IMR-90 (cell line): Measurements from ENCODE around the gene CYSRT1. TPM values are rescaled to one million over a fixed set of nuclear protein-coding genes. Genes with fewer than 3 reads are reported as not detected.

Source experiments
- ATAC-seq: fragments of 200-7000 bp; cut with Tn5 transposase; 2 replicates; pipeline ENCODE4 v1.9.1; 2020; ENCODE audit warnings: low read depth, mild to moderate bottlenecking, moderate library complexity
- BruUV-seq: library from RNA; stranded (reverse); fragments of 400-500 nt; replicated peaks from 2 replicates; lab custom pipeline; 2021; lab: Mats Ljungman, UMichigan
- CTCF ChIA-PET: fragments of 300-600 bp; formaldehyde crosslinking; extraction: SDS; loops from one replicate; lab custom pipeline; 2021; ENCODE audit warnings: antibody characterized with exemption; lab: Yijun Ruan, JAX
- POLR2A ChIA-PET: fragments of 300-600 bp; sonication (Branson Sonifier 250); formaldehyde crosslinking; loops from one replicate; lab custom pipeline; 2022; ENCODE audit warnings: antibody characterized with exemption; ENCODE audit not compliant: unreplicated experiment; lab: Charles Lee
- DNase-seq: peaks from one replicate; pipeline ENCODE4 v3.0.0; 2013
- H2AFZ ChIP-seq: replicated peaks from 2 replicates; pipeline ENCODE3; 2013; ENCODE audit warnings: low read length, mild to moderate bottlenecking; ENCODE audit not compliant: poor library complexity
- H2AK5ac ChIP-seq: 2 replicates; pipeline ENCODE4 v1.6.1; 2013; ENCODE audit warnings: low read depth, low read length, inconsistent platforms
- H2AK9ac ChIP-seq: replicated peaks from 2 replicates; pipeline ENCODE3; 2013; ENCODE audit warnings: mild to moderate bottlenecking, low read depth, low read length, moderate library complexity; ENCODE audit not compliant: poor library complexity
- H2BK120ac ChIP-seq: 2 replicates; pipeline ENCODE4 v1.6.1; 2013; ENCODE audit warnings: low read depth, low read length, inconsistent platforms
- H2BK15ac ChIP-seq: 3 replicates; pipeline ENCODE4 v1.6.1; 2013; ENCODE audit warnings: low read depth, low read length, inconsistent platforms
- H2BK20ac ChIP-seq: 2 replicates; pipeline ENCODE4 v1.6.1; 2013; ENCODE audit warnings: low read depth, mild to moderate bottlenecking, inconsistent platforms, low read length, moderate library complexity
- H2BK5ac ChIP-seq: 2 replicates; pipeline ENCODE4 v1.6.1; 2013; ENCODE audit warnings: mild to moderate bottlenecking, low read depth, low read length, inconsistent platforms; ENCODE audit not compliant: poor library complexity, severe bottlenecking
- H3K14ac ChIP-seq: replicated peaks from 2 replicates; pipeline ENCODE4 v1.6.1; 2013; ENCODE audit warnings: low read depth, low read length, inconsistent platforms
- H3K18ac ChIP-seq: 2 replicates; pipeline ENCODE4 v1.6.1; 2013; ENCODE audit warnings: low read depth, low read length, control low read depth
- H3K23ac ChIP-seq: 2 replicates; pipeline ENCODE4 v1.6.1; 2013; ENCODE audit warnings: low read depth, low read length, inconsistent platforms
- H3K27ac ChIP-seq: 2 replicates; pipeline ENCODE4 v1.5.1; 2013; ENCODE audit warnings: mild to moderate bottlenecking, control low read depth, low read length; ENCODE audit not compliant: insufficient read depth
- H3K27me3 ChIP-seq: 2 replicates; pipeline ENCODE4 v1.6.1; 2013; ENCODE audit warnings: low read length; ENCODE audit not compliant: control insufficient read depth, insufficient read depth
- H3K36me3 ChIP-seq: 2 replicates; pipeline ENCODE4 v1.6.1; 2013; ENCODE audit warnings: low read length, mixed read lengths; ENCODE audit not compliant: control insufficient read depth, insufficient read depth
- H3K4ac ChIP-seq: 2 replicates; pipeline ENCODE4 v1.6.1; 2013; ENCODE audit warnings: low read depth, low read length, inconsistent platforms
- H3K4me1 ChIP-seq: 2 replicates; pipeline ENCODE4 v1.6.1; 2013; ENCODE audit warnings: low read length, mixed read lengths; ENCODE audit not compliant: control insufficient read depth, insufficient read depth
- H3K4me2 ChIP-seq: 2 replicates; pipeline ENCODE4 v1.6.1; 2013; ENCODE audit warnings: low read depth, mild to moderate bottlenecking, control low read depth, low read length, moderate library complexity
- H3K4me3 ChIP-seq: 2 replicates; pipeline ENCODE4 v1.5.1; 2013; ENCODE audit warnings: low read depth, mild to moderate bottlenecking, control low read depth, low read length, moderate library complexity; ENCODE audit not compliant: insufficient read depth
- H3K56ac ChIP-seq: 2 replicates; pipeline ENCODE4 v1.6.1; 2013; ENCODE audit warnings: low read length, inconsistent platforms; ENCODE audit not compliant: insufficient read depth; ENCODE audit errors: extremely low read depth
- H3K79me1 ChIP-seq, 2 experiments: 2 replicates each; pipeline ENCODE4 v1.6.1; 2013; ENCODE audit warnings: low read length in 2 of 2, inconsistent platforms in 1 of 2, low read depth in 1 of 2
- H3K9ac ChIP-seq: 2 replicates; pipeline ENCODE4 v1.6.1; 2013; ENCODE audit warnings: low read depth, low read length, control low read depth
- H3K9me1 ChIP-seq: 2 replicates; pipeline ENCODE4 v1.6.1; 2013; ENCODE audit warnings: low read length, inconsistent platforms; ENCODE audit not compliant: insufficient read depth
- H3K9me3 ChIP-seq: 2 replicates; pipeline ENCODE4 v1.6.1; 2013; ENCODE audit warnings: low read length; ENCODE audit not compliant: control insufficient read depth, insufficient read depth
- H4K20me1 ChIP-seq: 2 replicates; pipeline ENCODE4 v1.6.1; 2013; ENCODE audit warnings: low read length, inconsistent platforms; ENCODE audit not compliant: insufficient read depth
- H4K5ac ChIP-seq: 2 replicates; pipeline ENCODE4 v1.6.1; 2013; ENCODE audit warnings: mild to moderate bottlenecking, low read depth, low read length, control low read depth
- H4K8ac ChIP-seq, 2 experiments: 2 replicates each; pipeline ENCODE4 v1.6.1; 2013; ENCODE audit warnings: low read depth in 2 of 2, low read length in 2 of 2, control low read depth in 1 of 2, inconsistent platforms in 1 of 2
- H4K91ac ChIP-seq: 2 replicates; pipeline ENCODE4 v1.6.1; 2013; ENCODE audit warnings: low read depth, low read length, inconsistent platforms; ENCODE audit not compliant: insufficient read depth
- CEBPB ChIP-seq: IDR thresholded peaks from 2 replicates; pipeline ENCODE4 v1.6.1; 2012; ENCODE audit warnings: low read depth, low read length, improper control_type of control experiment
- ELK1 ChIP-seq: fragments of 150-350 bp; IDR thresholded peaks from 2 replicates; pipeline ENCODE4 v1.6.1; 2016; ENCODE audit warnings: low read depth, mild to moderate bottlenecking, low read length, moderate library complexity, borderline replicate concordance
- MAZ ChIP-seq: IDR thresholded peaks from 2 replicates; pipeline ENCODE4 v1.6.1; 2012; ENCODE audit warnings: low read depth, mild to moderate bottlenecking, low read length, improper control_type of control experiment, moderate library complexity, borderline replicate concordance
- NFE2L2 ChIP-seq: fragments of 150-350 bp; IDR thresholded peaks from 2 replicates; pipeline ENCODE4 v1.6.1; 2016; ENCODE audit warnings: low read depth, mild to moderate bottlenecking, low read length
- POLR2A ChIP-seq: IDR thresholded peaks from 2 replicates; pipeline ENCODE4 v1.6.1; 2012; ENCODE audit warnings: mild to moderate bottlenecking, low read depth, low read length
- RAD21 ChIP-seq: IDR thresholded peaks from 2 replicates; pipeline ENCODE4 v1.6.1; 2012; ENCODE audit warnings: low read length, improper control_type of control experiment
- RFX5 ChIP-seq: IDR thresholded peaks from 2 replicates; pipeline ENCODE4 v1.8.0; 2012; ENCODE audit warnings: low read depth, mild to moderate bottlenecking, low read length, moderate library complexity
- WGBS, 2 experiments: methylation state at CpG; one replicate each; pipeline versions ENCODE4 v1.1.5 to v1.1.7; 2013; ENCODE audit warnings: missing lambda C conversion rate in 2 of 2; ENCODE audit not compliant: insufficient read length in 1 of 2; ENCODE audit errors: extremely low coverage in 2 of 2; 5-methylcytosine and 5-hydroxymethylcytosine counted together
- dilution Hi-C: fragments of 300-500 bp; cut with HindIII; formaldehyde crosslinking; loops from one replicate; pipeline ENCODE4 v1.14.3; 2018; ENCODE audit warnings: low sequenced_read_pairs; ENCODE audit not compliant: unreplicated experiment
- in situ Hi-C: fragments of 300-500 bp; cut with MboI; formaldehyde crosslinking; loops from 3 replicates; pipeline ENCODE4 v1.14.3; 2019; ENCODE audit warnings: low sequenced_read_pairs, inconsistent platforms, mixed read lengths
- intact Hi-C: fragments of 100-400 bp; cut with micrococcal nuclease; formaldehyde crosslinking; loops from 2 replicates; pipeline ENCODE4 v1.10.0; 2022
- polyA plus RNA-seq, 3 experiments: library from polyadenylated mRNA; depleted of rRNA; stranded (reverse); fragments of >200 nt; gene quantifications; 2 replicates each; pipeline ENCODE4 v1.2.3, GENCODE V29; 2012; ENCODE audit warnings: low replicate concordance in 1 of 3
- total RNA-seq: library from RNA; depleted of rRNA; stranded (reverse); fragments of >200 nt; gene quantifications from 2 replicates; pipeline ENCODE4 v1.2.3, GENCODE V29; 2012

CYSRT1 gene
- total and polyA plus RNA-seq, 2 of the 4 experiments (the other 2 are of a cell fraction) = 0.18 to 0.84 TPM

- Histone ChIP-seq H4K5ac (no peak overlapping the region), H3K9ac (no peak overlapping the region), H4K8ac (no peak overlapping the region), H2BK5ac (no peak overlapping the region), H3K4me2 (no peak overlapping the region), H3K4ac (no peak overlapping the region), H3K36me3 (peaks cover 55% of the 10 kb centered on the region), H3K23ac (no peak overlapping the region), H4K20me1 (peaks cover 25% of the 10 kb centered on the region), H3K9me3 (no peaks in the 10 kb centered on the region), H3K27me3 (no peaks in the 10 kb centered on the region), H3K9me1 (peaks cover 14% of the 10 kb centered on the region), H2AFZ (no peak overlapping the region), H3K18ac (no peak overlapping the region), H2BK20ac (no peak overlapping the region), H3K4me1 (peaks cover 12% of the 10 kb centered on the region), H3K56ac (no peak overlapping the region), H3K4me3 (no peak overlapping the region), H4K91ac (no peak overlapping the region), H3K14ac (no peak overlapping the region), H3K79me1 (peaks cover 13 to 53% of the 10 kb centered on the region in 2 experiments; a peak in 3 of 4 replicates), H2BK120ac (no peak overlapping the region), H2AK5ac (no peak overlapping the region), H2BK15ac (no peak overlapping the region), H3K27ac (no peak overlapping the region), H2AK9ac (peak overlapping the region; percentile 26)
- intact Hi-C loops (no loop called here), dilution Hi-C loops (no loop called here), in situ Hi-C loops (no loop called here)
- TF ChIP-seq RAD21 = no peak
- TF ChIP-seq NFE2L2 = no peak
- TF ChIP-seq RFX5 = no peak
- TF ChIP-seq ELK1 = no peak
- no peak for TF ChIP-seq POLR2A
- no peak for TF ChIP-seq MAZ
- TF ChIP-seq CEBPB = no peak
- CTCF ChIA-PET = interaction anchor here (0.6 kb wide), 1 partner anchor 451 kb away, joined by 4 read pairs; no protein-coding TSS in a partner anchor
- BruUV-seq = no TSS peak
- POLR2A ChIA-PET = interaction anchor here (0.6 kb wide), 1 partner anchor 18 kb away, joined by 7 read pairs; no protein-coding TSS in a partner anchor
- DNase-seq = no peak
- no peak for ATAC-seq
- 88% methylated on average over 6 of the region's 15 CpGs; no CpG with 5 or more reads in 1 of the 2 experiments for WGBS, 2 experiments
Measured at GRCh38 chr9:137266162-137266527, 41.2 kb downstream of the CYSRT1 start.
